HG02938 (cell line): ENCODE results near the gene GP5.

Source experiments
- ATAC-seq: cut with Tn5 transposase; IDR thresholded peaks from one replicate; pipeline ENCODE4 v1.9.1; 2021; ENCODE audit warnings: mild to moderate bottlenecking, moderate library complexity; ENCODE audit not compliant: unreplicated experiment

GP5 gene

GRCh38 chr3:194399166-194399565, at the start of gene GP5:
TSS of gene GP5 (minus strand) at chr3:194399266. CDS start at chr3:194398282, 984 bp downstream.
- ATAC-seq: no peak

GRCh38 chr3:194447657-194448056, 48.6 kb upstream of the GP5 start:
- no peak for ATAC-seq

- no peak for ATAC-seq
Measured at GRCh38 chr3:194447161-194447560, 48.1 kb upstream of the GP5 start.

- no peak for ATAC-seq
Measured at GRCh38 chr3:194446754-194447153, 47.7 kb upstream of the GP5 start.

- no peak for ATAC-seq
Measured at GRCh38 chr3:194446172-194446571, 47.1 kb upstream of the GP5 start.

GRCh38 chr3:194443901-194444300, 44.8 kb upstream of the GP5 start:
- ATAC-seq: no peak

- ATAC-seq: no peak
Measured at GRCh38 chr3:194440756-194441155, 41.7 kb upstream of the GP5 start.

GRCh38 chr3:194439881-194440550, 41.0 kb upstream of the GP5 start:
- no peak for ATAC-seq

GRCh38 chr3:194434503-194434902, 35.4 kb upstream of the GP5 start:
- no peak for ATAC-seq

- no peak for ATAC-seq
Measured at GRCh38 chr3:194431554-194431953, 32.5 kb upstream of the GP5 start.

GRCh38 chr3:194425399-194425798, 26.3 kb upstream of the GP5 start:
- no peak for ATAC-seq

- no peak for ATAC-seq
Measured at GRCh38 chr3:194424953-194425352, 25.9 kb upstream of the GP5 start.

GRCh38 chr3:194424373-194424772, 25.3 kb upstream of the GP5 start:
- ATAC-seq: no peak

- ATAC-seq: no peak
Measured at GRCh38 chr3:194423317-194423716, 24.3 kb upstream of the GP5 start.

GRCh38 chr3:194422188-194422587, 23.1 kb upstream of the GP5 start:
- no peak for ATAC-seq

GRCh38 chr3:194418671-194419070, 19.6 kb upstream of the GP5 start:
- no peak for ATAC-seq

- ATAC-seq: no peak
Measured at GRCh38 chr3:194407423-194407822, 8.4 kb upstream of the GP5 start.

GRCh38 chr3:194405766-194406165, 6.7 kb upstream of the GP5 start:
- ATAC-seq: no peak

- ATAC-seq: no peak
Measured at GRCh38 chr3:194404365-194405140, 5.5 kb upstream of the GP5 start.

GRCh38 chr3:194401868-194402329, 2.8 kb upstream of the GP5 start:
- ATAC-seq: no peak

GRCh38 chr3:194401346-194401745, 2.3 kb upstream of the GP5 start:
- ATAC-seq: no peak

- ATAC-seq: no peak
Measured at GRCh38 chr3:194399874-194400411, 877 bp upstream of the GP5 start.
